ENCODE measurements around the gene ITPR1.

GRCh38 chr3:4656626-4657328 lies 163.6 kb downstream of the ITPR1 start:
- no peak for TF ChIP-seq EZH2phosphoT487 (IDR thresholded peaks at IDR 0.05; ENCODE audit: insufficient read depth, low read depth)
- TF ChIP-seq EZH2 (IDR thresholded peaks at IDR 0.05; ENCODE audit: insufficient read depth, poor library complexity, severe bottlenecking): no peak
